Lower leg skin (tissue), 3 donors: ENCODE data around the gene CRKL.

Experiments
- CTCF ChIP-seq, 3 donors: fragments of 450-650 bp; IDR thresholded peaks; one replicate each; pipeline ENCODE4 v1.5.1; 2016; ENCODE audit warnings: antibody characterized with exemption in 3 of 3, mild to moderate bottlenecking in 3 of 3, moderate library complexity in 2 of 3
- POLR2A ChIP-seq, 2 donors: fragments of 450-650 bp; IDR thresholded peaks; one replicate each; pipeline ENCODE4 v1.6.1; 2016 to 2017; ENCODE audit warnings: antibody characterized with exemption in 2 of 2, mild to moderate bottlenecking in 1 of 2, moderate library complexity in 1 of 2

GRCh38 chr22:20922141-20922751 lies 5.0 kb downstream of the CRKL start:
- no peak for TF ChIP-seq CTCF (IDR thresholded peaks at IDR 0.05)
- no peak for TF ChIP-seq POLR2A (IDR thresholded peaks at IDR 0.05)
